Measurements from ENCODE around the gene ACOT6.
"Not testable (repeated sequence)": the region's sequence is repeated elsewhere in the genome, so short reads cannot be mapped to it uniquely, and the experiment has no call there.

Gene ACOT6

GRCh38 chr14:73655851-73656250, 43.5 kb downstream of the ACOT6 start:
- no peak for DNase-seq

- not testable (repeated sequence) for DNase-seq
These were observed 46.9 kb downstream of the ACOT6 start for GRCh38 chr14:73659202-73659601.

- peak; percentile 44 for DNase-seq
These were observed 48.2 kb downstream of the ACOT6 start for GRCh38 chr14:73660511-73660910.

DNA sequence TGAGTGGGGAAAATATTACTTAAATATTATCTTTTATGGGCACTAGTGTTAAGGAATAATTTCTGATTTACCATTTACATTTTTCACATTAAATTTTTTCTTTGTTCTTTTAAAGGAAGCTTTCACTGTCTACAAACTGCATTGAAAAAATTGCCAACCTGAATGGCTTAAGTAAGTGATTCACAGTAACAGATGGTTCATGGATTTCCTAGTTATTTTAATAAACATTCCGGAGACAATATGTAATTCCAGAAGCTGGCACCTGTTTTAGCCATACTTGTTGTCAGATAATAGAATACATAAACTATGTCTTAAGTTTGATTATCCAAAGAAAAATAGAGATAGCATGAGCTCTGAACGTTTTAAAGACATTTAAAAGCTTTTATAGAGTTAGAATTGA, 49.6 kb downstream of the ACOT6 start:
- DNase-seq: no peak

DNA sequence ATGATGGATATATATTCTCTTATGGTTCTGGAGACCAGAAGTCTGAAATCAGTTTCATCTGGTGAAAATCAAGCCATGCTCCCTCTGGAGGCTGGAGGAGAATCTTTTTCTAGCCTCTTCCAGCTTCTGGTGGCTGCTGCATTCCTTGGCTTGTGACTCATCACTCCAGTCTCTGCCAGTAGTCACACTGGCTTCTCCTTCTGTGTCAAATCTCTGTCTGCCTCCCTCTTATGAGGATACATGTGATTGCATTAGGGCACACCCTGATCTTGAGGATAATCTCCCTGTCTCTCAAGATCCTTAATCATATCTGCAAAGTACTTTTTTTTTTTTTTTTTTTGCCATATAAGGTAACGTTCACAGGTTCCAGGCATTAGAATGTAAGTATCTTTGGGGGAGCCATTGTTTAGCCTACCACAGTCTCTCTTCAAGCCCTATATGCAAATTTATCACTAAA, 50.2 kb downstream of the ACOT6 start:
- peak; percentile 41 for DNase-seq

DNA sequence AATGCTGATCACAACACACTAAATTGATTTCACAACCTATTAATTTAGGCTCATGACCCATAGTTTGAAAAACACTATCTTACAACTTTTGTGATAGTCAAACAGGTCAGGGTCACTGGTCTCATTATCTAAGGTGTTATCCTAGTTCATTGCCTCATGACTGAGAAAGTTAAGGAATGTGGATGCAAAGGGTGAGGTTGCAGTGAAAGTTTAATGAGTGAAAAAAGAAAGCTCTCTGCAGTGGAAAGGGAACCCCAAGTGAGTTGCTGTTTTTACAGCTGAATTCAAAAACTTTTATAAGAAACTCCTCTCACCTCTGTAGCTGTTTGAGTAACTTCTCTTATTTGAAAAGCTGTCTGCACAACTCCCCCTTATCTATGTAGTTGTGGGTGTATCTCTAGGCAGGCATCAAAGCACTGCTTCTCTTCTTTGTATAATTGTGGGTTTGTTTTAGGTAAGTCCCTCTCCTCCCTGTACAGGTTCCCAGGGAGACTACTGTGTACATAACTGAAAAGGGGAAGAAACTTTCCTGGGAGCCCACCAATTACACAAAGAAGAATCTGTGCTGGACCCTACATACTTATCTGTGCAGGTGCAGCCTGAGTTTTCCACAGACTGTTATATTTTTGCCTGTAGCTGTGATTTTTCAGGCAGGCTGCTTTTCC, 51.4 kb downstream of the ACOT6 start:
- DNase-seq: no peak

DNA sequence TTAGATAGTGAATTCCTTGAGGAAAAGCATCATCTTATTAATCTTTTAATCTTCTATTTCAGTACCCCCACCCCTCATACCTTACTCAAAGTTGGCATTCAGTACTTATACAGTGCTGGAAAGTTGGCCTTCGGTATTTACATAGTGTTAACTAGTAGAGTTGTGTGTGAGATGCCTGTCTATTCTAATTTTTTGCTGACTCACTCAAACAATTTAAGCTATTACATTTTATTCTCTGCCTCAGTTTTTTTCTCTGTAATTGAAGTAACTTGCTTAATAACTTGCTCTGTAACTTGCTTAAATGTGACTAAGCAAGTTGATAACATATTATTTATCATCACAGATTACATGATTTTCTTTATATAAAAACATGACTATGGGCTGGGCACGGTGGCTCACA, 52.8 kb downstream of the ACOT6 start:
- DNase-seq: no peak

- no peak for DNase-seq
These were observed 54.3 kb downstream of the ACOT6 start for GRCh38 chr14:73666583-73666982.

- DNase-seq: no peak
These were observed 55.5 kb downstream of the ACOT6 start for GRCh38 chr14:73667854-73668253.

All from NCI-H69 (cell line).